Superior temporal gyrus (tissue), 1 donor: ENCODE measurements around the gene WASHC1.
"Not testable (repeated sequence)": the region's sequence is repeated elsewhere in the genome, so short reads cannot be mapped to it uniquely, and the experiment has no call there.

ENCODE experiments used
- DNase-seq: peaks from one replicate; pipeline ENCODE4 v3.0.0-alpha.2; 2016; ENCODE audit errors: extremely low spot score

WASHC1 gene

GRCh38 chr9:14129-14809 is 15.0 kb downstream of the WASHC1 start:
- DNase-seq = not testable (repeated sequence)

DNA sequence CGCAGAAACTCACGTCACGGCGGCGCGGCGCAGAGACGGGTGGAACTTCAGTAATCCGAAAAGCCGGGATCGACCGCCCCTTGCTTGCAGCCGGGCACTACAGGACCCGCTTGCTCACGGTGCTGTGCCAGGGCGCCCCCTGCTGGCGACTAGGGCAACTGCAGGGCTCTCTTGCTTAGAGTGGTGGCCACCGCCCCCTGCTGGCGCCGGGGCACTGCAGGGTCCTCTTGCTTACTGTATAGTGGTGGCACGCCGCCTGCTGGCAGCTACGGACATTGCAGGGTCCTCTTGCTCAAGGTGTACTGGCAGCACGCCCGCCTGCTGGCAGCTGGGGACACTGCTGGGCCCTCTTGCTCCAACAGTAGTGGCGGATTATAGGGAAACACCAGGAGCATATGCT is 18.1 kb downstream of the WASHC1 start:
- DNase-seq = not testable (repeated sequence)

- DNase-seq = not testable (repeated sequence)
These were observed 18.6 kb downstream of the WASHC1 start for GRCh38 chr9:10653-11053.

GRCh38 chr9:10207-10606 is 19.0 kb downstream of the WASHC1 start:
- DNase-seq = not testable (repeated sequence)
